SU-DHL-6 (cell line): ENCODE data around the gene ASXL1.

Experiments
- CTCF ChIP-seq: fragments of 200-600 bp; sonication (generic); IDR thresholded peaks from one replicate; pipeline ENCODE4 v1.5.1; 2017; ENCODE audit warnings: antibody characterized with exemption, mild to moderate bottlenecking, low read length, moderate library complexity; ENCODE audit not compliant: insufficient read depth, poor library complexity, severe bottlenecking
- EZH2phosphoT487 ChIP-seq: fragments of 200-600 bp; sonication (generic), shearing (Covaris generic); conservative IDR thresholded peaks from 2 replicates; pipeline ENCODE4 v1.6.1; 2018; ENCODE audit warnings: mild to moderate bottlenecking, antibody characterized with exemption, low read length, moderate library complexity, mixed read lengths

DNA sequence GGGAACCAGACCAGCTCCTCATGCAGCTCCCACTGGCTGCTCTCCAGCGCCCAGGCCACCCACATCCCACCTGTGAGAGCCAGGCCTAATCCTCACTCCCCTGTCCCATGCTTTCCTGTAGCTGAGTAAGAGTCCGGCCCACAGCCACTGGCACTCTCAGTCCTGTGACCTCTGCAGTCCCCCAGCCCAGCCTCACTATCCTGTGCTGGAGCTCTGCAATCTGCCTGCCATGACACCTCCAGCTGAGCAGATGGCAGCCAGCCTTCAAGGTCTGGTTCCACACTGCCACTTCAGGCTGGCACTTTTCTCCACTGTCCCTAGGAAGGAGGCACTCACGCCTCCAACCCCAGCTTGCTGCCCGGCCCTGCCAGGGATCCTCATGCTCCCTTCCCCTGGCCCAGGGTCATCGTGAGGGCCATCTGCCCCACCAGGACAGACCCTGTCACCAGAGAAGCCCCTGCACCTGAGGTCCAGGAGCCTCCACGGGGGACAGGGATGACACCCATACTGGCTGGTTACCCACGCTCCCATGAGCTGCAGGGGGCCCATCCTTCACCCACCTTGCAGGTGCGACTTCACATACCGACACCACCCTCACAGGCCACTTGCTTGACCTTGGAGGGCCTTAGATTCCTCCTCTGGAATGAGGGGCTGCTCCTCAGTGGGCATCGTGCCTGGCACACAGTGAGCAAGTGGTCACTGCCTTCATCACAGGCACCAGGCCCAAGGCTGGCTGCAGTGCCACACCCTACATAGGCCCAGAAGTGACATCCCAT lies 100.1 kb downstream of the ASXL1 start:
- TF ChIP-seq EZH2phosphoT487 (no peak), CTCF (no peak)
